ENCODE measurements around the gene PRKG1.

GRCh38 chr10:51759896-51760534, 685.7 kb downstream of the PRKG1 start:
- TF ChIP-seq CTCF (IDR thresholded peaks at IDR 0.05) (no peak), POLR2A (IDR thresholded peaks at IDR 0.05) (no peak)

All from Peyer's patch (tissue), 4 donors.